Hematopoietic multipotent progenitor cell treated with erythropoietin and hydrocortisone succinate and interleukin-3 and kit ligand, for 15 days (in vitro differentiated cells): ENCODE results near the gene GAB2.
"Not testable (repeated sequence)": the region's sequence is repeated elsewhere in the genome, so short reads cannot be mapped to it uniquely, and the experiment has no call there.

ENCODE experiments used
- DNase-seq: peaks from one replicate; pipeline ENCODE4 v3.0.0-alpha.2; 2015; ENCODE audit warnings: low spot score

GAB2 gene

DNA sequence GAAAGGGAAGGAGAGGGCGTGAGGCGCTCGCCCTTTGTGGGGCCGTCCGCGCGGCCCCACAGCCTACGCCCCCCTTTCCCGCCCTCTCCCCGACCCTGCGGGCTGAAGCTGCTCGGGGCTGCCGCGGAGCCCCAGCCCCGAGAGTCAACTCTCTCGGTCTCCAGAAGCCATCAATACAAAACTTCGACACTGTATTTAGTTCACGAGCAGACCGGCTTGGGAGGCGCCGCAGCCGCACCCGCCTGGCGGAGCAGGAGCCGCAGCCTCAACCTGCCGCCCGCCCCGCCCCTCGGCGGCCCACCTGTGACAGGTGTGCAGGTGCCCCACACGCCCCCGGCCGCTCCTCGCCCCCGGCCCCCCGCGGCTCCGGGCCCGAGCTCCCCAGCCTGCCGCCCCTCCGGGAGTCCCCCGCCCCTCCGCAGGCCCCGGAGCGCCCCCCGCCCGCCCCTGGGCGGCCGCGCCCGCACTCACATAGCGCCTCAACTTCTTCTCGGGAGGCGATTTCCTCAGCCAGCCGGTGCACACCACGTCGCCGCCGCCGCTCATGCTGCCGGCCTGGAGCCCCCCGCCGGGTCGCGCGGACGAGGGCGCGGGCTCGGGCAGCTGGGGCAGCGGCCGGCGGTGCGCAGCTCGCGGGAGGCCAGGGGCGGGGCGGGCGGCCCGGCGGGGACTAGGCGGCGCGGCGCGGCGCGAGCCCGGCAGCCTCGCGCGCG, at the start of gene GAB2:
TSS of gene GAB2 (minus strand) at position 646 of the 713 bp plus-strand sequence. CDS start at position 546, 100 bp downstream.
- no peak for DNase-seq

GRCh38 chr11:78467370-78467769, 49.8 kb upstream of the GAB2 start:
- DNase-seq: no peak

GRCh38 chr11:78465169-78465942, 47.7 kb upstream of the GAB2 start:
- no peak for DNase-seq

GRCh38 chr11:78464787-78465168, 47.2 kb upstream of the GAB2 start:
- DNase-seq: not testable (repeated sequence)

DNA sequence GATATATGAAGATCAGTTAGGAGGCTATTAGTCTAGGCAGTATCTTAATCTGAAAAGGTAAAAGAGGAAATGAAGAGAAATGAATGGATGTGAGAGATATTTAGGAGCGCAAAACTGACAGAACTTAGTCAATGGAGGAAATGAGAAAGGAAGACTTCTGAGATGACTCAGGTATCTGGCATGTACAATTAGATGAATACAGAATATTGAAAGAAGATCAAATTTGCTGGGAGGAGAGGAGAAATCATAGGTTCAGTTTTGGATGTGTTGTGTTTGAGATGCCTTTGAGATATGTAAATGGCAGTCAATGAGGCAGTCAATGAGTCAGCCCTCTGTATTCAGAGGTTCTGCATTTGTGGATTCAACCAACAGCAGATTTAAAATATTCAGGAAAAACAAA, 42.9 kb upstream of the GAB2 start:
- DNase-seq: no peak

DNA sequence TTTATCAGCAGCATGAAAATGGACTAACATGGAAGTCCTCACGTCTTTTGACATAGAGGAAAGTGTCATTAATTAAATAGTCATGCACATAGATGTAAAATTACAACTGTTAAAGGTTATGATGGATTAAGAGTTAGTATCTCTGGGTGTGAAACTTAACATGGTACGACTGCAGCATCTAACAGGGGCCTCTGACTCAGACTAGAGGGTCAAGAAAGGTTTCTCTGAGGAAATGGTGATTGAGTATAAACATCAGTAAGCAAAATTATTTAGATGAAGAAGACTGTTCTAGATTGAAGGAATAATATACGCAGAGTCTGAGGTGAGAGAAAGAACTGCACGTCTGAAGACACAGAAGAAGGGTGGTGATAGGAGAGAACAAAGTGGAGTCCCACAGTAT, 42.1 kb upstream of the GAB2 start:
- DNase-seq: no peak

DNA sequence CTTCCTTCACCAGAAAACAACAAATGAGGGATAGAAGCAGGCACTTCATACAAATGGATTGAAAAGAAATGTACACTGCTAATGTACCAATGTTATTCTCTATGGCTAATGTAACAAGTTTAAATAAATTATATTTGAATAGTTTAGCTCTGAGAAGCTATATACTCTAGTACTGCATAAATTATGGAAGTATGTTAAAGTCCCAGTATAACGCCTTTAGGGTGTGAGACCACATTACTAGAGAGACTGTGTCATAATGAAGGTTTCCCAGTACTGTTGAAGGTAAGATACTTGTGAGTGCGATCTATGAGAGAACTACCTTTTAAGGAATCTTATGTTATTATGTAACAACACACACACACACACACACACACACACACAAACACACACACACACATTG, 39.8 kb upstream of the GAB2 start:
- no peak for DNase-seq

GRCh38 chr11:78453140-78453935, 35.7 kb upstream of the GAB2 start:
- DNase-seq: no peak

- DNase-seq: no peak
Observed at GRCh38 chr11:78451371-78452150, 33.9 kb upstream of the GAB2 start.

DNA sequence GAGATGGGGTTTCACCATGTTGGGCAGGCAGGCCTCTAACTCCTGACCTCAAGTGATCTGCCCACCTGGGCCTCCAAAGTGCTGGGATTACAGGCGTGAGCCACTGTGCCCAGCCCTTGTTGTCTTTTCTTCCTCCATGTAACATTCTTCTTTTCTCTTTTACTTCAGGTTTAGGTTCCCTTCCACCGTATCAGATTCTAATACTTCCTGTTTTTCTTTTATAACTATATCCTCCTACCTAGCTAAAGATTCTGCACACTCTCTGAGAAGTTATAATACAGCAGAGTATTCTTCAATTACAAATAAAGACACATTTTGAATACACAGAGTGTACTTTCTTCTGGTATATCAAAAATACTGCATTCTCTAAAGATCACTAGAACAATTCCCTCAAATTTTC, 33.2 kb upstream of the GAB2 start:
- DNase-seq: no peak

GRCh38 chr11:78449866-78450265, 32.2 kb upstream of the GAB2 start:
- DNase-seq: no peak

DNA sequence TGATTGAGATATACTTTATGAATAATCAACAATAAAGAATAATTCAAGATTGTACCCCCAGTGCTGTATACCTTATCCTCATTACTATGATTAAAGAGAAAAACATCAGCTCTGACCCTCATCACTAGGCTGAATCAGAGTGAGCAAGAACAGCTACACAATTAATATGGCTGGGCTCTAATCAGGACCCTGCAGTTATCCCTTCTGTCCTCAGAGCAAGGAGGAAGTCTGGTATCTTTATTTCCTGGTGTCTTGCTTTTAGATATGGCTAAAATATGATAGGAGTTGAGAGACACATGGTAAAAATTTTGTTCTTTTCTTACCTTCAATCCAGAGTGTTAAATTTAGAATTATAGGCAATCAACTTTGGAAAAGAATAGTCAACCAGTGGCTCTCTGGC, 28.6 kb upstream of the GAB2 start:
- no peak for DNase-seq

- DNase-seq: no peak
Observed at GRCh38 chr11:78444726-78445125, 27.1 kb upstream of the GAB2 start.

GRCh38 chr11:78441956-78442355, 24.3 kb upstream of the GAB2 start:
- no peak for DNase-seq

- no peak for DNase-seq
Observed at GRCh38 chr11:78438298-78438975, 20.8 kb upstream of the GAB2 start.

DNA sequence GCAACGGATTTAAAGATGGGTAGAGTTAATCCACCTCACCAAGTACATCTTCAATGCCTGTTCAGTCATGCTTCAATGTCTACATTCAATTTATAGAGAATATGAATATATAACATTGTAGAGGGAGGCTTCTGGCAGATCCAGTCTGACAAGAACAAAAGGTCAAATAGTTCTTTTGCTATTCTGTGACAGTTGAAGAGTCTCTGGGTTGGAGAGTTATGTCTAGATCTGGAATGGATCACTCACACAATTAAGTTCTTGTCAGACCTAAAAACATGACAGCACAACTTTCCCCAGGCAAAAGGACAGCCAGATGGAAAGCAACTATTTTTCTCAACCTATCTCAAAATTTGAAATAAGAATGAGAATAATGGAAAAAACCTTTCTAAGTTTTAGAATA, 15.3 kb upstream of the GAB2 start:
- no peak for DNase-seq

DNA sequence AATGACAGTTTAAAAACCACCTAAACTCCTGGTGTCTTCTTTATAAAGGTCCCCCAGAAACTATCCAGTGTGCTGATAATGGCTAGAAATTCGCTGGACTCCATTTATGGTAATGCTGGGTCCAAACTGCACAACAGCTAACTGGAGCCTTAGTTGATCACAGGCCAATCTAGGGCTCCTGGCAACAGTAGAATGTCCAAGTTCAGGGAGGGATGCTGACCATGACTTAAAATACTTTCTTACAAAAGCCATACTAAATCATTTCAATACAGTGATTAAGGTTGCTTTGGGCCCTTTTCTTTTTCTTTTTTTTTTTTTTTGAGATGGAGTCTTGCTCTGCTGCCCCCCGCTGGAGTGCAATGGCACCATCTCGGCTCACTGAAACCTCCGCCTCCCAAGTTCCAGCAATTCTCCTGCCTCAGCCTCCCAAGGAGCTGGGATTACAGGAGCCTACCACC, 14.5 kb upstream of the GAB2 start:
- DNase-seq: no peak

GRCh38 chr11:78429660-78430059, 12.0 kb upstream of the GAB2 start:
- no peak for DNase-seq

DNA sequence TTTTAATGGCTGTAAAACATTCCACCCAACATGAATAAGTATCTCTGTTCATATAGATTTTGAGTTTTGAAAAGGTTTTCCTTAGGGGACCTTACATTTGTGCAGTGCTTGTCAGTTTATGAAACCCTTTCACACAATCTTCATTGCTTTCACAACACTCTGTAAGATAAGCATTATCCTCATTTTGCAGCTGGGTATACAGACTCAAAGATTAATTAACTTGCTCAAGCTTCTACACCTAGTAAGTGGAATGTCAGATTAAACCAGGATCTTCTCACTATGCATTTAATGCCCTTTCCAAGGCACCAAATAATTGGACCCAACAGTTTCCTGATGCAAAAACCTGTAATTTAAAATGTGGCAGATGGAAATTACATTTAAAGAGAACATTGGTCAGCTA, 11.6 kb upstream of the GAB2 start:
- no peak for DNase-seq

GRCh38 chr11:78428773-78429172, 11.2 kb upstream of the GAB2 start:
- DNase-seq: no peak

DNA sequence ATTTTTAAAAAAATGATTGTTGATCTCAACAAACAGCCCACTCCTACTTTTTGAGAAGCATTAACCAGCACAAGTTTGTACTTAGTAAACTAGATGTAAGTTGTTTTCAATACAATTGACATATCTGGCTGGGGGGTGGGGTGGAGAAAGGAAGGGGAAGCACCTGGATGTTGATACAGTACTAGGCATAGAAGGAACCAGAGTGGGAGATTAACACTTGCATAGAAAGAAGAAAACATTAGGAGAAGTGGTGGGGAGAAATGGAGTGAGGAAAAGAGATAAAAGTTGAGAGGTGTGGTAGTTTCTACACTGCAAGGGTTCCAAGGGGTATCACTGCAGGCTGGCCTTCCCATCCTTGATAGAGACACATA, 10.6 kb upstream of the GAB2 start:
- no peak for DNase-seq
